Measurements from ENCODE around the gene HMGN4.

Gene HMGN4

DNA sequence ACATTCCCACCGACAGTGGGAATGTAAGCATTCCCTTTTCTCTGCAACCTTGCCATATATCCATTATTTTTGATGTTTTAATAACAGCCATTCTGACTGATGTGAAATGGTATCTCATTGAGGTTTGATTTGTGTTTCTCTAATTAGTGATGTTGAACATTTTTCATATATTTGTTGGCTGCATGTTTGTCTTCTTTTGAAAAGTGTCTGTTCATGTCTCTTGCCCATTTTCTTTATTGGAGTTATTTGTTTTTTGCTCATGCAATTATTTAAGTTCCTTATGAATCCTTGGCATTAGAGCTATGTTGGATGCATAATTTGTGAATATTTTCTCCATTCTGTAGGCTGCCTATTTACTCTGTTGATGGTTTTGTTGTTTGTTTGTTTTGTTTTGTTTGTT is 40.6 kb downstream of the HMGN4 start:
- DNase-seq = no peak

DNA sequence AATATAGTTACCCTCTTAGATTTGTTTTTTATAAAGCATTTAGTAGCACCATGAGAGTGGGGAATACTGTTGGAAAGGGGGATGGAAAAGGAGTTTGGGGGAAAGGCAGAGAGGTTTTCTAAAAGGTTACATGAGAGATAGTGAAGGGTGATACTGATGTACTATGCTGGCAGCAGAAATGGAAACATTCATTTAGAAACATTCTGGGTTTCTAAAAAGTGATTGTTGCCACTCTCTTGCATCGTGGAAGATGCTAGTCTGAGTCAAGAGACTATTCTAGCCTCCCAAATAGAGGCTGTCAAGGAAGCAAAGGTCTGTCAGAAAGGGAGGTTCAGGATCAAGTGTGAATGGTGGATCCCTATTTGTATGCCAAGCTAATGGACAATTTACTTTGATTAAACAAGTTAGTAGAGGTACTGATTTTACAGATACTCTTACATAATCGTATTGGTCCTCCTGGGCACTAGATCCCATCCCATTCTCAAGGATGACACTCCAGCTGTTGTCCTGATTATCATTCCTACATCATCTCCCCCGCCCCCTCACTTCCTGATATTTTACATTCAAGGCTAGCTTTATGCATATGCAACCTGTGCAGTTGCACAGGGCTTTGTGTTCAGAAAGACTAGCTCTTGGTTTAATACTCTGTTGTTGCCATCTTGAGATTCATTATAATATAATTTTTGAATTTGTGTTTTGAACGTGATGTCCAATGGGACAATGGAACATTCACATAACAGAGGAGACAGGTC is 43.2 kb downstream of the HMGN4 start:
- no peak for DNase-seq

DNA sequence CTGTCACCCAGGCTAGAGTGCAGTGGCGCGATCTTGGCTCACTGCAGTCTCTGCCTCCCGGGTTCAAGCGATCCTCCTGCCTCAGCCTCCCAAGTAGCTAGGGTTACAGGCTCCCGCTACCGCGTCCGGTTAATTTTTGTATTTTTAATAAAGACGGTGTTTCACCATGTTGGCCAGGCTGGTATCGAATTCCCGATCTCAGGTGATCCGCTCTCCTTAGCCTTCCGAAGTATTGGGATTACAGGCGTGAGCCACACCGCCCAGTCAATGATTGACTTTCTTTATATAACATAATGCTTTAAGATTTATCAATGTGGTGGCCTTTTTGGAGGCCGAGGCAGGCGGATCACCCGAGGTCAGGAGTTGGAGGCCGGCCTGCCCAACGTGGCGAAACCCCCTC is 50.8 kb downstream of the HMGN4 start:
- DNase-seq = no peak

DNA sequence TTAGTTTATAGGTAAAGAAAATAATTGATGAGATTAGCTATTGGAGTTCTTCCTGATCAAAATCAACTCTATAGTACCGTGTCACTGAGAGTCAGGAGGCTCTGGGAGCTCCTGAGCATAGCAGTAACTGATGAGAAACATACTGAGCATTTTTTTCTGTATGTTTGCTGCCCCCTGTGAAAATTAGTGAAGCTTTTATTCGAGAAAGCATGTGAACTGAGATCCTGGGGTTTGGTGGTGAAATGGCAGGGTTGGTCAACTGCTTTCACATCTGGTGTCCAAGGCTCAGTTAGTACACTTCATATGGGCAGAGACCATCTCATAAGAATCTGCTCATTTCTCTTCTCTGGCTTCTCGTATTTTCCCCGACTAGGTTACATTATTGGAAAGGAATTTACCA is 54.5 kb downstream of the HMGN4 start:
- peak; percentile 17 for DNase-seq

DNA sequence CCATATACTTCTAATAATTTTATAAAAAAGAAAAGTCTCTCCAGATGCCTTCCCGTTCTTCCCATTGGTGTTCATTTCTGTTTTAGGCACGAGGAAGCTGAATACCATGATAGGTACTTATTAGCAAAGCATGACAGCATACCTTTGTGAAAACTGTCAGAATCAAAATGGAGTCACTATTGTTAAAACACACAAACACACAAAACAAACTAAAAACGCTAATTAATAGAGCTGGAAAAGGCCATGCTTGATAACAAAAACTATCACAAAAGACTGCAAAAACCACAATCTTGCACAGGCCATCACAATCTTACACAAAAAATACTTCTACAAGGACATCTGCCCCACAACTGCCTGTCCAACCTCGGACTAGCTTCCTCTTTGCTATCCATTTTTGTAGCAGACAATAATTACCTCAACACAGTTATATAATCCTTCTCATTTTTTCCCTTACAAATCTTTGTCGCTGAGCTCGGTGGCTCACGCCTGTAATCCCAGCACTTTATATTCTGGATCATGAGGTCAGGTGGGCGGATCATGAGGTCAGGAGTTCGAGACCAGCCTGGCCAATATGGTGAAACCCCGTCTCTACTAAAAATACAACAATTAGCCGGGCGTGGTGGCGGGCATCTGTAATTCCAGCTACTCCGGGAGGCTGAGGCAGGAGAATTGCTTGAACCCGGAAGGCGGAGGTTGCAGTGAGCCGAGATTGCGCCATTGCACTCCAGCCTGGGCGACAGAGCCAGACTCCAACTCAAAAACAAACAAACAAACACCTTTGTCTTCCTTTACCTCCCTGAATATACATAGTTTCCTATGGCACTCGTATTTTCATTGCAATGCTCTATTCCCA is 55.3 kb downstream of the HMGN4 start:
- DNase-seq = no peak

DNA sequence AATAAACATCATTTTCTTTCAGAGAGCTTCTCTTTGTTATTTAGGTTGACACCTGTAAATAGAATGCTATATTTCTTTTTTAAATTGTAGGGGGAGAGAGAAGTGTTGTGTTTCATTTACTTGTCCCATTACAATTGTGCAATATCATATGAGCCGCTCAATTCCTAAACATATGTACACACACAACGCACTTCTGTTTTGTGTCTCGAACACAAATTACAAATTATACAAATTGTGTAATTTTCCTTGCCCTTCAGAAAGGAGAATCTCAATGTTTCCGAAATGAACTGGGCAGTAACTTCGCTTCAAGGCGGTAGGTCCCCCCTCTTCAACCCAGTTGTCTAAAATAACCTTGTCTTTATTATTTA is 55.9 kb downstream of the HMGN4 start:
- DNase-seq = no peak

DNA sequence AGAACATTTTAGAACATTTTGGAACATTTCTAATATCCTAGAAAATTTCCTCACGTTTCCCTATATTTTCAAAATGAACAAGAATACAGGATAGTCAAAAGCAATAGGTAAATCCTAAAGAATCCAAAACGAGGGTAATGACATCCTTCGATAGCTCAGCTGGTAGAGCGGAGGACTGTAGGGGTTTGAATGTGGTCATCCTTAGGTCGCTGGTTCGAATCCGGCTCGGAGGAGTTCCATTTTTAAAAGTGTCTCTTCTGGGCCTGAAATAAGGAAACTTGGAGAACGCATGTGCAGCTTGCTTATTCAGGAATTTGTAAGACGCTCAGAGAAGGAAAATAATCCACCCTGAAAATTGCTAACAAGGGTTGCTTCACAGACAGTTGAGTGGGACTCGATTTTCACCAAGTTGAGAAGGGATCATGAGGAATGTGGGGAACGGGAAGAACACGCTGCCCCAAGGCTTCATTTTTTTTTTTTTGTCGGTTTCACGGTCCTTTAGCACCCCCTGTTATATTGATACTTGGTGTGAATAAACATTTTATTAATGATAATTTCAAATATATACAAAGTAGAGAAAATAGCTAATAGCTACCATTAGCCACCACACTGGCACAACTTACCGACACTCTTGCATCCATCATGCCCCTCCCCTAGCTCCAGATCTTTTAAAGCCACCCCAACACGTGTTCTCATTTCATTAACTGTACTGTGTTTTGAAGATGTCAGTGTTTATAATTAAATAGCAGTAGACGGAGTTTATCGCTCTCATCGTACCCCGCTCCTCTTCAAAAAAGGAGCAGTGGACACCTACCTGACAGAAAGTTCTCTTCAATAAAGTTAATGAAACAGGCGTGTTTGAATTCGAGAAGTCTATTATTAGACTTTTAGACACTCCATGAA is 56.8 kb downstream of the HMGN4 start:
- no peak for DNase-seq

DNA sequence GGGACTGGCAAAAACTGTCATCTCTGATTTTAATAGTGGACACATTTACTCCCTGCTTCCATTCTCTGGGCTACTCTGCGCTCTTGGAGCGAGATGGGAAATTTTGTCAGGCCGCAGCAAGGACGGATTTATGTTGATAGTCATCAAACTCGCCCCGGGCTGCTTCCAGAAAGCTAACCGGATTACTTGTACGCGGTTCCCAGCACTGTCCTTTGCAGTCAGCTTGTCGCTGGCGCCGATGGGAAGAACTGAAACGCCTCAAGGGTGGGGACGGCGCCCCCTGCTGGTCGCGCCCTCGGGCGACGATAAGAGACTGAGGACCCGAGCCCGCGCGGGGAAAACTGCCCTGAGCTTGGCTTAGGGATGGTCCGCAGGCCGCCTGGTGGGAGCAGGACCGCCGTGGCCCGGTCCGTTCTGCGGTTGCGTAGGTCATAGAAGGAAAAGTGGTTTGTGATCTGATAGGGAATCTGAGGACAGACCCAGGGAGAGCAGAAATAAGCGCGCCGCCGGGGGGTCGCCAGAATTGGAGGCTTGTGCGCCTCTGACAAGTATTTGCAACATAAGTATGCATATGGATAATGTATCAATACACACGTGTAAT is 57.6 kb downstream of the HMGN4 start:
- DNase-seq = peak; percentile 77
